H1 (cell line): ENCODE results near the gene C1orf56. TPM values are rescaled to one million over a fixed set of nuclear protein-coding genes. Genes with fewer than 3 reads are reported as not detected.

Experiments
- CTCF ChIA-PET: fragments of 300-600 bp; sonication (Branson Sonifier 250); formaldehyde crosslinking; loops from one replicate; lab custom pipeline; 2021; ENCODE audit not compliant: partially characterized antibody; lab: Charles Lee
- POLR2A ChIA-PET: fragments of 300-600 bp; sonication (Branson Sonifier 250); formaldehyde crosslinking; loops from one replicate; lab custom pipeline; 2021; ENCODE audit warnings: inconsistent platforms; ENCODE audit not compliant: partially characterized antibody; lab: Charles Lee
- DNase-seq, 2 experiments: peaks; one replicate each; pipeline versions ENCODE4 v3.0.0 to v3.0.0-alpha.2; 2010 to 2022; ENCODE audit warnings: low spot score in 2 of 2, low read depth in 1 of 2, mixed read lengths in 1 of 2
- FAIRE-seq: peaks from 2 replicates; lab custom pipeline; 2011; peaks lifted over from hg19 to GRCh38; lab: Jason Lieb, UNC
- H2AFZ ChIP-seq: 2 replicates; pipeline ENCODE4 v1.8.1; 2012; ENCODE audit warnings: low read length, inconsistent platforms
- H2AK5ac ChIP-seq: 2 replicates; pipeline ENCODE4 v1.6.1; 2013; ENCODE audit warnings: low read depth, low read length
- H2BK120ac ChIP-seq: replicated peaks from 2 replicates; pipeline ENCODE3; 2013; ENCODE audit warnings: low read depth, low read length, inconsistent platforms
- H2BK12ac ChIP-seq: 2 replicates; pipeline ENCODE4 v1.6.1; 2013; ENCODE audit warnings: low read depth, low read length
- H2BK15ac ChIP-seq: 2 replicates; pipeline ENCODE4 v1.6.1; 2013; ENCODE audit warnings: low read length
- H2BK20ac ChIP-seq: 2 replicates; pipeline ENCODE4 v1.6.1; 2013; ENCODE audit warnings: low read length
- H2BK5ac ChIP-seq: 2 replicates; pipeline ENCODE4 v1.6.1; 2013; ENCODE audit warnings: low read depth, low read length
- H3K14ac ChIP-seq: 2 replicates; pipeline ENCODE4 v1.6.1; 2013; ENCODE audit warnings: inconsistent platforms; ENCODE audit not compliant: insufficient read length
- H3K18ac ChIP-seq: 2 replicates; pipeline ENCODE4 v1.6.1; 2013; ENCODE audit warnings: low read length; ENCODE audit errors: extremely low read depth
- H3K23ac ChIP-seq: 2 replicates; pipeline ENCODE4 v1.6.1; 2013; ENCODE audit warnings: inconsistent platforms; ENCODE audit not compliant: insufficient read length
- H3K23me2 ChIP-seq: 2 replicates; pipeline ENCODE4 v1.6.1; 2013; ENCODE audit warnings: low read depth, low read length
- H3K27ac ChIP-seq: 2 replicates; pipeline ENCODE4 v1.6.1; 2011; ENCODE audit warnings: low read depth, low read length, inconsistent platforms
- H3K27me3 ChIP-seq, 4 experiments: replicated peaks in 1 of 4; 1 replicate in 1 of 4; 2 replicates in 3 of 4; pipeline versions ENCODE4 v1.6.1 to v1.8.1; 2011 to 2013; ENCODE audit warnings: low read length in 3 of 4, mild to moderate bottlenecking in 3 of 4, inconsistent platforms in 2 of 4, mixed read lengths in 2 of 4, moderate library complexity in 1 of 4; ENCODE audit not compliant: control insufficient read depth in 3 of 4, insufficient read depth in 3 of 4; ENCODE audit errors: extremely low read depth in 1 of 4
- H3K36me3 ChIP-seq, 4 experiments: 2 replicates each; pipeline versions ENCODE4 v1.6.1 to v1.8.1; 2011 to 2013; ENCODE audit warnings: mild to moderate bottlenecking in 4 of 4, low read length in 3 of 4, moderate library complexity in 2 of 4, control low read depth in 1 of 4, inconsistent platforms in 1 of 4; ENCODE audit not compliant: insufficient read depth in 4 of 4, control insufficient read depth in 2 of 4
- H3K4ac ChIP-seq: replicated peaks from 2 replicates; pipeline ENCODE3; 2013; ENCODE audit warnings: low read length, low read depth, mixed read lengths, inconsistent platforms; ENCODE audit not compliant: insufficient read length
- H3K4me1 ChIP-seq, 4 experiments: replicated peaks in 1 of 4; 1 replicate in 1 of 4; 2 replicates in 3 of 4; pipeline versions ENCODE4 v1.6.1 to v1.8.1; 2011 to 2013; ENCODE audit warnings: low read length in 3 of 4, inconsistent platforms in 2 of 4, mixed read lengths in 1 of 4; ENCODE audit not compliant: insufficient read depth in 4 of 4, control insufficient read depth in 3 of 4
- H3K4me2 ChIP-seq, 2 experiments: 2 replicates each; pipeline versions ENCODE4 v1.6.1 to v1.8.1; 2011 to 2013; ENCODE audit warnings: low read depth in 2 of 2, low read length in 2 of 2, control low read depth in 1 of 2, inconsistent platforms in 1 of 2, mild to moderate bottlenecking in 1 of 2; ENCODE audit not compliant: insufficient read depth in 1 of 2
- H3K4me3 ChIP-seq, 4 experiments: fragments of 200-600, 300-600 bp in 1 of 4; sonication (generic), shearing (Covaris generic), sonication (Bioruptor Twin) in 1 of 4; 2 replicates each; pipeline versions ENCODE4 v1.5.1 to v1.8.1; 2011 to 2016; ENCODE audit warnings: low read length in 4 of 4, low read depth in 3 of 4, control low read depth in 2 of 4, inconsistent platforms in 2 of 4, mild to moderate bottlenecking in 2 of 4, mixed read lengths in 1 of 4, moderate library complexity in 1 of 4; ENCODE audit not compliant: insufficient read depth in 2 of 4; ENCODE audit errors: extremely low read depth in 1 of 4
- H3K56ac ChIP-seq: replicated peaks from 2 replicates; pipeline ENCODE3; 2013; ENCODE audit warnings: low read depth, mild to moderate bottlenecking, mixed read lengths, low read length, inconsistent platforms; ENCODE audit not compliant: insufficient read length
- H3K79me1 ChIP-seq: 2 replicates; pipeline ENCODE4 v1.6.1; 2013; ENCODE audit warnings: low read depth, low read length, control low read depth
- H3K79me2 ChIP-seq, 2 experiments: 2 replicates each; pipeline versions ENCODE4 v1.6.1 to v1.8.1; 2012 to 2013; ENCODE audit warnings: low read length in 2 of 2, mild to moderate bottlenecking in 2 of 2, inconsistent platforms in 1 of 2; ENCODE audit not compliant: insufficient read depth in 2 of 2, control insufficient read depth in 1 of 2
- H3K9ac ChIP-seq, 4 experiments: replicated peaks in 1 of 4; 1 replicate in 1 of 4; 2 replicates in 3 of 4; pipeline versions ENCODE4 v1.6.1 to v1.8.1; 2011 to 2013; ENCODE audit warnings: low read depth in 3 of 4, low read length in 3 of 4, control low read depth in 2 of 4, mild to moderate bottlenecking in 2 of 4, moderate library complexity in 2 of 4, inconsistent platforms in 1 of 4; ENCODE audit errors: extremely low read depth in 1 of 4
- H3K9me3 ChIP-seq, 2 experiments: 2 replicates each; pipeline versions ENCODE4 v1.6.1 to v1.8.1; 2012 to 2013; ENCODE audit warnings: mild to moderate bottlenecking in 2 of 2, moderate library complexity in 2 of 2, control low read depth in 1 of 2, inconsistent platforms in 1 of 2, low read depth in 1 of 2, low read length in 1 of 2, mixed read lengths in 1 of 2; ENCODE audit not compliant: insufficient read depth in 2 of 2
- H4K20me1 ChIP-seq, 2 experiments: replicated peaks in 1 of 2; 2 replicates each; pipeline versions ENCODE3 to v1.8.1; 2011 to 2013; ENCODE audit warnings: inconsistent platforms in 2 of 2, low read length in 2 of 2, mild to moderate bottlenecking in 1 of 2; ENCODE audit not compliant: insufficient read depth in 2 of 2, control insufficient read depth in 1 of 2
- H4K5ac ChIP-seq: 2 replicates; pipeline ENCODE4 v1.6.1; 2013; ENCODE audit warnings: low read length, low read depth, mixed read lengths, inconsistent platforms; ENCODE audit not compliant: insufficient read length
- H4K8ac ChIP-seq: 2 replicates; pipeline ENCODE4 v1.8.0; 2013; ENCODE audit warnings: mild to moderate bottlenecking, moderate library complexity, low read length, inconsistent platforms; ENCODE audit not compliant: insufficient read depth; ENCODE audit errors: extremely low read depth
- H4K91ac ChIP-seq: replicated peaks from 2 replicates; pipeline ENCODE3; 2013; ENCODE audit warnings: low read length, mixed read lengths, inconsistent platforms; ENCODE audit not compliant: insufficient read length
- BACH1 ChIP-seq: IDR thresholded peaks from 2 replicates; pipeline ENCODE4 v1.6.1; 2012; ENCODE audit warnings: low read length, improper control_type of control experiment
- CBX5 ChIP-seq: fragments of 300-800, 300-1000 bp; sonication (generic); IDR thresholded peaks from 2 replicates; pipeline ENCODE4 v1.7.1; 2016; ENCODE audit warnings: antibody characterized with exemption, low read length, low read depth
- GTF2F1 ChIP-seq: IDR thresholded peaks from 2 replicates; pipeline ENCODE4 v1.6.1; 2012; ENCODE audit warnings: low read depth, low read length, improper control_type of control experiment, borderline replicate concordance
- HDAC2 ChIP-seq, 2 experiments: fragments of 300-600 bp in 1 of 2; sonication (generic) in 1 of 2; IDR thresholded peaks; 2 replicates each; pipeline ENCODE4 v1.6.1; 2011 to 2012; ENCODE audit warnings: low read depth in 2 of 2, low read length in 2 of 2, mild to moderate bottlenecking in 2 of 2, moderate library complexity in 2 of 2, borderline replicate concordance in 1 of 2, inconsistent platforms in 1 of 2
- NANOG ChIP-seq: IDR thresholded peaks from 2 replicates; pipeline ENCODE4 v1.6.1; 2011; ENCODE audit warnings: low read length, low read depth, mild to moderate bottlenecking, inconsistent platforms; ENCODE audit not compliant: insufficient read depth, poor library complexity, severe bottlenecking
- SIRT6 ChIP-seq: IDR thresholded peaks from one replicate; pipeline ENCODE4 v1.7.1; 2012; ENCODE audit warnings: low read length, inconsistent platforms
- SP2 ChIP-seq: IDR thresholded peaks from 2 replicates; pipeline ENCODE4 v1.6.1; 2012; ENCODE audit warnings: mild to moderate bottlenecking, low read length, inconsistent platforms
- SP4 ChIP-seq: IDR thresholded peaks from 2 replicates; pipeline ENCODE4 v1.6.1; 2012; ENCODE audit warnings: low read length, inconsistent platforms
- TAF7 ChIP-seq: optimal IDR thresholded peaks from 2 replicates; pipeline ENCODE3; 2011; ENCODE audit warnings: low read depth, mild to moderate bottlenecking, inconsistent platforms, low read length, moderate library complexity, borderline replicate concordance
- YY1 ChIP-seq: IDR thresholded peaks from 2 replicates; pipeline ENCODE4 v1.6.1; 2011; ENCODE audit warnings: low read depth, mild to moderate bottlenecking, low read length
- WGBS, 2 experiments: shearing (Covaris generic) in 1 of 2; methylation state at CpG; one replicate each; pipeline versions ENCODE4 v1.1.6 to v1.1.7; 2013 to 2015; ENCODE audit warnings: low lambda C conversion rate in 2 of 2, mixed read lengths in 2 of 2, inconsistent platforms in 1 of 2, low coverage in 1 of 2, missing lambda C conversion rate in 1 of 2; ENCODE audit not compliant: insufficient replicate concordance in 2 of 2, insufficient coverage in 1 of 2, insufficient read length in 1 of 2; ENCODE audit errors: extremely low coverage in 1 of 2, missing lambda C conversion rate in 1 of 2; 5-methylcytosine and 5-hydroxymethylcytosine counted together
- polyA plus RNA-seq, 7 experiments: library from polyadenylated mRNA; depleted of rRNA in 3 of 7; stranded (reverse) in 5 of 7; unstranded in 2 of 7; fragments of >200 nt in 5 of 7; fragments of 200-250 nt in 2 of 7; gene quantifications; 1 replicate in 5 of 7; 2 replicates in 1 of 7; 4 replicates in 1 of 7; pipeline versions ENCODE4 v1.2.1 to v1.2.3, GENCODE V29; 2011 to 2013; ENCODE audit warnings: missing spikeins in 2 of 7, mixed read lengths in 2 of 7
- total RNA-seq: library from RNA; stranded (reverse); fragmentation: NEBNext Ultra II Directional; extraction: Animal tissue kit (Norgen Biotek cat#: 25700); gene quantifications from 2 replicates; pipeline ENCODE4 v1.2.1, GENCODE V29; 2021
- TF ChIP-seq, protein P1 (sequence below): IDR thresholded peaks from 2 replicates; pipeline ENCODE4 v1.6.1; 2012; ENCODE audit warnings: low read length, inconsistent platforms

Gene C1orf56
- total and polyA plus RNA-seq, 2 of the 8 experiments (the other 6 are each of a cell fraction or from before 2014, with no cell fraction given): 3.0 to 3.4 TPM

DNA sequence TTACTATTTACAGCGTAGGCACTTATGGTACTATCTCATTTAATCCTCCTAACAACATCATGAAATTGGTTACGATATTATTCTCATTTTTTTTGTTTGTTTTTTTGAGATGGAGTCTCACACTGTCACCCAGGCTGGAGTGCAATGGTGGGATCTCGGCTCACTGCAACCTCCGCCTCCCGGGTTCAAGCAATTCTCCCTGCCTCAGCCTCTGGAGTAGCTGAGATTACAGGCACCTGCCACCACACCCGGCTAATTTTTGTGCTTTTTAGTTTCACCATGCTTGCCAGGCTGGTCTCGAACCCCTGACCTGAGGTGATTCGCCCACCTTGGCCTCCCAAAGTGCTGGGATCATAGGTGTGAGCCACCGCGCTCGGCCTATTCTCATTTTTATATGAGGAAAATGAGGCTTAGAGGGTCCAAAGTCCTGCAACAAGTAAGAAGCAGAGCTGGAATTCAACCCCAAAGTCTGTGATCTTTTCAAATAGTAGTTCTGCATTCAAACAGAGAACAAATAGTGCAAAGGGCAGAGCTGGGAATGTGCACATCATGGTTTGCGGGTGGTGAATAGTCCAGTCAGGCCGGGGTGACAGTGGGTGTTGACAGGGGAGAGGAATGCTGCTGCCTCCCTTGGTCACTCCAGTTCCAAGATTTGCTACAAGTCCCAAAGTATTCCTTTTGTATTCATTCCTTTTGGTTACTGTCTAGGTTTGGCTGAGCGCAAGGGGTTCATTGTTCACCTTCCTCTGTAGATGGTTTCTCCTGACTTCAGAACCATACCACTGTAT lies 34.7 kb upstream of the C1orf56 start:
- Histone ChIP-seq H3K14ac (no peak overlapping the region), H2AK5ac (no peak overlapping the region), H2BK20ac (no peak overlapping the region), H3K4me2 (no peak overlapping the region), H4K5ac (no peak overlapping the region), H4K91ac (no peak overlapping the region), H3K27me3 (no peaks in the 10 kb centered on the region), H2BK5ac (no peak overlapping the region), H4K20me1 (no peaks in the 10 kb centered on the region), H2BK120ac (no peak overlapping the region), H3K9me3 (no peaks in the 10 kb centered on the region), H3K27ac (no peak overlapping the region), H3K18ac (no peak overlapping the region), H4K8ac (no peak overlapping the region), H3K9ac (no peak overlapping the region), H3K79me1 (no peaks in the 10 kb centered on the region), H3K56ac (no peak overlapping the region), H3K4me3 (no peak overlapping the region), H3K23me2 (peaks cover 3% of the 10 kb centered on the region), H2BK12ac (no peak overlapping the region), H3K4me1 (peaks cover 2 to 5% (median 3%) of the 10 kb centered on the region in 4 experiments; a peak in 4 of 7 replicates), H2BK15ac (no peak overlapping the region), H3K4ac (no peak overlapping the region), H2AFZ (no peak overlapping the region), H3K23ac (no peak overlapping the region), H3K79me2 (peaks cover 0 to 5% of the 10 kb centered on the region in 2 experiments; a peak in 2 of 4 replicates), H3K36me3 (no peaks in the 10 kb centered on the region)
- POLR2A ChIA-PET: interaction anchor here (0.6 to 1.3 kb wide), 4 partner anchors 25 to 450 kb away, joined by 3 to 4 read pairs (median 3); no protein-coding TSS in a partner anchor
- DNase-seq (no peak), FAIRE-seq (no peak)
- CTCF ChIA-PET: interaction anchor here (0.7 to 2.0 kb wide), 4 partner anchors 12 to 24 kb away, joined by 3 to 8 read pairs (median 5); partner anchors contain the start of gene BNIPL
- TF ChIP-seq, protein P1, sequence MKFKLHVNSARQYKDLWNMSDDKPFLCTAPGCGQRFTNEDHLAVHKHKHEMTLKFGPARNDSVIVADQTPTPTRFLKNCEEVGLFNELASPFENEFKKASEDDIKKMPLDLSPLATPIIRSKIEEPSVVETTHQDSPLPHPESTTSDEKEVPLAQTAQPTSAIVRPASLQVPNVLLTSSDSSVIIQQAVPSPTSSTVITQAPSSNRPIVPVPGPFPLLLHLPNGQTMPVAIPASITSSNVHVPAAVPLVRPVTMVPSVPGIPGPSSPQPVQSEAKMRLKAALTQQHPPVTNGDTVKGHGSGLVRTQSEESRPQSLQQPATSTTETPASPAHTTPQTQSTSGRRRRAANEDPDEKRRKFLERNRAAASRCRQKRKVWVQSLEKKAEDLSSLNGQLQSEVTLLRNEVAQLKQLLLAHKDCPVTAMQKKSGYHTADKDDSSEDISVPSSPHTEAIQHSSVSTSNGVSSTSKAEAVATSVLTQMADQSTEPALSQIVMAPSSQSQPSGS: no peak
- TF ChIP-seq CBX5 (no peak), YY1 (no peak), GTF2F1 (no peak), NANOG (no peak), TAF7 (no peak), HDAC2 (IDR thresholded peaks at IDR 0.05; ENCODE audit: borderline replicate concordance in 1 of 2, low read depth in 2 of 2, low read length in 2 of 2) (no peak), SP2 (no peak), SP4 (no peak), BACH1 (no peak), SIRT6 (no peak)
- WGBS, 2 experiments: 91% methylated on average over 14 of the region's 14 CpGs; no CpG with 5 or more reads in 1 of the 2 experiments
